Measurements from ENCODE around the gene TSHZ2.
"Not testable (repeated sequence)": the region's sequence is repeated elsewhere in the genome, so short reads cannot be mapped to it uniquely, and the experiment has no call there.

The TSHZ2 gene

GRCh38 chr20:53428588-53428987, 456.4 kb downstream of the TSHZ2 start:
- FAIRE-seq = no peak

GRCh38 chr20:53428996-53429395, 456.8 kb downstream of the TSHZ2 start:
- no peak for FAIRE-seq

DNA sequence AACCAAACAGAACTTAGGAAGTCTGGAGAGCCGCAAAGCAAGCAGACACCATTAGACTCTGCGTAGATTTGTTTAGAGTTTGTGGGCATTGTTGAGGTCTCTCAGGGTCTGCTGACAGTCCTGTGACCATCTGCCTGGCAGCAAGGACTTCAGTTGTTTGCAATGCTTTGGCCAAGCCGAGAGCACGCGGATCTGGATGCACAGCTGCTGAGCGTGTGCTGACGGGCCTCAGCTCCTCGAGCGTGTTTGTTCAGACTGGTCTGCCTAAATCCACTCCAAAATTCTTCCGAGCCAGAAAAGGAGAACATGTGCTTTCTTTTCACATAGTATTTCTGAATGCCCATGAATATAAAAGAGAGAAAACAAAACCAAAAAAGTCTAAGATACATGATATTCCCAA, 462.5 kb downstream of the TSHZ2 start:
- FAIRE-seq = no peak

GRCh38 chr20:53436927-53437326, 464.8 kb downstream of the TSHZ2 start:
- not testable (repeated sequence) for FAIRE-seq

DNA sequence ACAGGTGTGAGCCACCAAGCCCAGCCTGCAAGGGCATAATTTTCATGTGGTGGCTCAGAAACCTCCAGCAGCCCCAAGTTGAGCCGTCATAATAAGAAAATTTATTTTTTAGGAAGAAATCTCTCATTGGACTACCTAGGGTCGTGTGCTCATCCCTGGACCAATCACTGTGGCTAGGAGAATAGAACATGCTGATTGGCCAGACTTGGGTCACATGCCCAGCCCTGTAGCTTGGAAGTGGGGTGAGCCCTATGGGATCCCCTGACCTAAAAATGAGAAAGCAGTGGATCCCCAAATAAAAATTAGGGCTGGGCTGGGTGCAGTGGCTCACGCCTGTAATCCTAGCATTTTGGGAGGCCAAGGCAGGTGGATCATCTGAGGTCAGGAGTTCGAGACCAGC, 466.2 kb downstream of the TSHZ2 start:
- FAIRE-seq = no peak

GRCh38 chr20:53439046-53439445, 466.9 kb downstream of the TSHZ2 start:
- FAIRE-seq = no peak

- FAIRE-seq = no peak
These were observed 467.5 kb downstream of the TSHZ2 start for GRCh38 chr20:53439616-53440015.

GRCh38 chr20:53444401-53445149, 472.4 kb downstream of the TSHZ2 start:
- FAIRE-seq = no peak

DNA sequence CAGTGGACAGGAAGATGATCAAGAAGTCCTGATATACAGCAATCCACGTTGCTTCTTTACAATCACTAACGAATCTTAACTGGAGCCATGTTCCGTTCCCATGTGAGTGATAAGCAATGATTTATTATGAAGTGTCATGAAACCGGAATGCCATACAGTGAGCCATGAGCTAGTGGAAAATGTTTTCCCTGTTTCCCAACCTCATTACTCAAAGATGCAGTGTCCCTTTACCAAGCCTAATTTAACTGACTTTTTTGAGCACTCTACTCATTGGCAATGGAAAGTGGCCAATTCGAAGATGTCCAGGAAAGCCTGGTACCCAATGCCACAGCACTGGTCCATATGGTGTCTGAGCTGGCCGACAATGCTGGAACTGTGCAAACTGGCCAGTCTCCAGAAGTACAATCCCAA, 473.2 kb downstream of the TSHZ2 start:
- FAIRE-seq = no peak

- FAIRE-seq = no peak
These were observed 473.8 kb downstream of the TSHZ2 start for GRCh38 chr20:53445932-53446331.

- FAIRE-seq = no peak
These were observed 475.2 kb downstream of the TSHZ2 start for GRCh38 chr20:53447316-53447715.

DNA sequence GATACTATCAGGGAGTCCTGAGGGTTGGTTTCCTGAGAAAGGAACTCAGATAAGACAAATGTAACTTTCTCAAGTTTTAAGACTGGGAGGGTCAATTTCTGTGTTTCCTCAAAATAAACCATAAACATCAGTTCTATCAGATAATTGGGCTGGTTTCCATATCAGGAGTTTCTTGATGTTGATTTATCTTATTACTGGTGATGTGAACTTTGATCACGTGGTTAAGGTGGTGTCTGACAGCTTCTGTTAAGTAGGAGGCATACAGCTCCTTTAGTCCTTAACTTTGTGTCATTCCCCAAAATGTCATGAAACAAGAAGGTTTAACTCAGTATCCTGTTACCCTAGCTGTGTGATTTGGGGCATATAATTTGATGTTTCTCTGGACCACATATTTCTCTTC, 476.3 kb downstream of the TSHZ2 start:
- no peak for FAIRE-seq

DNA sequence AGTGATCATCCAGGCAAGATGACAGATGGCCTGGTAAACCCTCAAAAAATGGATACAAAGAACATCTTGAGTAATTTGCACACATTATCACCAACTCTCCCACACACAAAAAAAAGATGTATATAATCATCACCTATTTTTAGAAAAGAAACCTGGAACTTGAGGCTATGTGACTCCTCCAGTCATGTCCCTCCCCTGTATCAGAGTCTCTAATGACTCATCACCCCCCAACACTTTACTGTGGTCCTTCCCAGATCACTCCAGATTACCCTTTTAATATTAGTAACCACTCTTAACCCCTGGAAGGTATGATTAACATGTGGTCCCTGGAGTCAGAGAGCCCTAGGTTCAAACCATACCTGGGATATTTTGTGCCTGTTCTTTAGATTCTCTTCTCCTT, 476.7 kb downstream of the TSHZ2 start:
- FAIRE-seq = no peak

DNA sequence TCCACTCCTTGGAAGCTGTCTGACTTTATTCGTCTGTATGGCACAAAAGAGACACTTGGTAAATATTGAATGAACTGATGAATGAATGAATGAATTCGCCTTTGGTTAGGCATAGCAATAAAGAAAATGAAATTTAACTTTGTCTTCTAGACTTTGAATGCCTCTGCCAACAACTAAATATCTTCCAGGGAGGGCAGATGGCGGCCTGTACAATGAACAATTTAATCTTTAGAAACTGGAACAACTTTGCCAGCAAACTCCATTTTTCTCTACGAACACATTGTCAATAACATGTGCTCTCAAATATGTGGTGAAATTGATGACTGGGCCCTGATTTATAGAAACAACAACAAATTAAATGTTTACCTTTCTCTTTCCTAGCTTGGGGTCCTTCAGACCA, 480.9 kb downstream of the TSHZ2 start:
- no peak for FAIRE-seq

DNA sequence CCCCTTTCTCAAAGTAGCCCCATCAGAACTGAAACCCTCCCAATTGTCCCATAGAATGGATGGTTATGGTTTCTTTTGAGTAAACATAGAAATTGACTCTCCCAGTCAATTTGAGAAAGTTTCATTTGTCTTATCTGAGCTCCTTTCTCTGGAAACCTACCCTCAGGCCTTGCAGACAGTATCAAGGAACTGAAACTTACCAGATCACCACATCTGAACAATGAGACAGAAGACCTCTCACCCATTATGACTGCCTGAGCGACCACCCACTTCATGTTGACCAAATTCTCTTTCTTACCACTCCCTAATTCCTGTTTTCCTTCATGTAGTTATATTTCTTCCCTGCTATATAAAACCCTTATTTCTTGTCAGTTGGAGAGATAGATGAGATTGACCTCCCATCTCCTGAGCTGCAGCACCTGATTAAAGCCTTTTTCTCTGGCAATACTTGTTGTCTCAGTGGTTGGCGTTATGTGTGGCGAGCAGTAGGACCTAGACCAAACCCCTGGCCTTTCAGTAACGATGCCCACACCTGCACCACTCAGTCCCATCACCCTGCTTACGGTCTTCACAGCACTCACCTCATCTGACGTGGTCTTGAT, 482.6 kb downstream of the TSHZ2 start:
- FAIRE-seq = no peak

- FAIRE-seq = no peak
These were observed 491.2 kb downstream of the TSHZ2 start for GRCh38 chr20:53463101-53463972.

- no peak for FAIRE-seq
These were observed 494.1 kb downstream of the TSHZ2 start for GRCh38 chr20:53466279-53466678.

DNA sequence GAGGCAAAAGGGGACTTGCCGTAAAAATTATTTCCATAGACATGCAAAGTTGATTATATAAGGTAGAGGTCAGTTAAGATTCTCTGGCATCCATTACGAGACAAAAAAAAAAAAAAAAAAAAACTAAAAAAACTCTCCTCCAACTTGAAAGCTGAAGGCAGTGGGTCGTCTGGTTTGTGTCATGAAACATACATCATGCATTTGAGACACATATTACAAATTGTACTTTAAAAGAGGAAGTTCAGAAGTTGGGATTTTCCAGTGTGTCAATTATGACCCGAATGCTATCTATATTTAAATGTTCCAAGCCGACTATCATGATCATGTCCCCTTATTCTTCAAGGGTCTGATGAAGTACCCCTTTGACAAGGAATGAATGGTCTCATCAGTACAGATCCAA, 496.4 kb downstream of the TSHZ2 start:
- FAIRE-seq = no peak

DNA sequence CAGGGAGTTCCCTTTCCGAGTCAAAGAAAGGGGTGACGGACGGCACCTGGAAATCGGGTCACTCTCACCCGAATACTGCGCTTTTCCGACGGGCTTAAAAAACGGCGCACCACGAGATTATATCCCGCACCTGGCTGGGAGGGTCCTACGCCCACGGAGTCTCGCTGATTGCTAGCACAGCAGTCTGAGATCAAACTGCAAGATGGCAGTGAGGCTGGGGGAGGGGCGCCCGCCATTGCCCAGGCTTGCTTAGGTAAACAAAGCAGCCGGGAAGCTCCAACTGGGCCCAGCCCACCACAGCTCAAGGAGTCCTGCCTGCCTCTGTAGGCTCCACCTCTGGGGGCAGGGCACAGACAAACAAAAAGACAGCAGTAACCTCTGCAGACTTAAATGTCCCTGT, 500.7 kb downstream of the TSHZ2 start:
- FAIRE-seq = not testable (repeated sequence)

DNA sequence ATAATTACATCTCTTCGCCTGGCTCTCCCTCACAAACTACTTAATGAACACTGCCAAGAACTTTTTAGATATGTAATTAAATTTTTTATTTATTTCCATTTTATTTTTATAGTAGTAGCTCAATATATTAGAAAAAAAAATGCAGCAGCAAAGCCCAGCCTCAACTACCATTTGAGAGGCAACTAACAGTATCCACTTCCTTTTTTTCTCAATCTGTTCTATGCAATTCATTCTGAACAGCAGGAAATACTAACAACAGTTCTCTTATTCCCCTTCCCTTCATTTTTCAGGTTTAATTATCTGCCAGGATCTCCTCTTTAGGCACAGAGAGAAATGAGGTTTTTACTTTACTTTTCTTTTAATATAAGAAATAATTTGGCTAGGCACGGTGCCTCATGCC, 508.8 kb downstream of the TSHZ2 start:
- FAIRE-seq = no peak

- no peak for FAIRE-seq
These were observed 515.5 kb downstream of the TSHZ2 start for GRCh38 chr20:53487461-53488200.

- no peak for FAIRE-seq
These were observed 516.7 kb downstream of the TSHZ2 start for GRCh38 chr20:53488775-53489272.

GRCh38 chr20:53489528-53489927, 517.4 kb downstream of the TSHZ2 start:
- no peak for FAIRE-seq

Measured in islet of Langerhans (tissue), 1 donor.